Left ventricle myocardium inferior (tissue), 1 donor: ENCODE measurements around the gene RBAK. TPM values are rescaled to one million over a fixed set of nuclear protein-coding genes. Genes with fewer than 3 reads are reported as not detected.
"Not testable (repeated sequence)": the region's sequence is repeated elsewhere in the genome, so short reads cannot be mapped to it uniquely, and the experiment has no call there.

Source experiments
- DNase-seq: peaks from one replicate; pipeline ENCODE4 v3.0.0-alpha.2; 2020
- H3K27ac ChIP-seq: fragments of 200-600 bp; replicated peaks from 2 replicates; pipeline ENCODE4 v1.8.0; 2021
- H3K27me3 ChIP-seq: fragments of 200-600 bp; 2 replicates; pipeline ENCODE4 v1.8.0; 2021; ENCODE audit warnings: low read depth
- H3K36me3 ChIP-seq: fragments of 200-600 bp; 2 replicates; pipeline ENCODE4 v1.8.0; 2021
- H3K4me1 ChIP-seq: fragments of 200-600 bp; 2 replicates; pipeline ENCODE4 v1.8.0; 2021
- H3K4me3 ChIP-seq: fragments of 200-600 bp; 2 replicates; pipeline ENCODE4 v1.8.0; 2021; ENCODE audit warnings: mild to moderate bottlenecking, moderate library complexity
- H3K9me3 ChIP-seq: fragments of 200-600 bp; replicated peaks from 2 replicates; pipeline ENCODE4 v1.8.0; 2021
- CTCF ChIP-seq: fragments of 200-600 bp; IDR thresholded peaks from 2 replicates; pipeline ENCODE4 v1.8.0; 2021; ENCODE audit warnings: antibody characterized with exemption, mild to moderate bottlenecking, borderline replicate concordance
- intact Hi-C: fragments of 100-400 bp; cut with micrococcal nuclease; formaldehyde crosslinking; loops from one replicate; pipeline ENCODE4 v1.11.0; 2022
- total RNA-seq: library from RNA; stranded (reverse); fragmentation: NEBNext Ultra II Directional; extraction: Animal tissue kit (Norgen Biotek cat#: 25700); gene quantifications from one replicate; pipeline ENCODE4 v1.2.1, GENCODE V29; 2021
- donor health status: DM: no; HTN: yes; CAD: no; lungs with severe emphysema.

The RBAK gene
- total RNA-seq, 1 donor from 2014 or later = 8.4 TPM

GRCh38 chr7:5001003-5001402 is 44.7 kb upstream of the RBAK start:
- H3K9me3 ChIP-seq = no peaks in the 10 kb centered on the region
- no peak overlapping the region for H3K27ac ChIP-seq
- TF ChIP-seq CTCF = no peak
- intact Hi-C loops = no loop called here
- no peak for DNase-seq
- no peaks in the 10 kb centered on the region for H3K27me3 ChIP-seq
- H3K4me3 ChIP-seq = no peak overlapping the region
- H3K36me3 ChIP-seq = peaks cover 38% of the 10 kb centered on the region
- no peaks in the 10 kb centered on the region for H3K4me1 ChIP-seq

- no peaks in the 10 kb centered on the region for H3K27me3 ChIP-seq
- H3K27ac ChIP-seq = no peak overlapping the region
- DNase-seq = no peak
- no peak for TF ChIP-seq CTCF
- peaks cover 33% of the 10 kb centered on the region for H3K36me3 ChIP-seq
- H3K4me1 ChIP-seq = no peaks in the 10 kb centered on the region
- H3K9me3 ChIP-seq = no peaks in the 10 kb centered on the region
- intact Hi-C loops = no loop called here
- no peak overlapping the region for H3K4me3 ChIP-seq
Measured at GRCh38 chr7:5001911-5002310, 43.7 kb upstream of the RBAK start.

- Histone ChIP-seq H3K27ac (no peak overlapping the region), H3K27me3 (no peaks in the 10 kb centered on the region), H3K4me1 (no peaks in the 10 kb centered on the region), H3K9me3 (no peaks in the 10 kb centered on the region), H3K36me3 (peaks cover 31% of the 10 kb centered on the region), H3K4me3 (no peak overlapping the region)
- no peak for DNase-seq
- no peak for TF ChIP-seq CTCF
- intact Hi-C loops = no loop called here
Measured at GRCh38 chr7:5005066-5005465, 40.6 kb upstream of the RBAK start.

- H3K4me1 ChIP-seq = no peaks in the 10 kb centered on the region
- no peaks in the 10 kb centered on the region for H3K9me3 ChIP-seq
- TF ChIP-seq CTCF = no peak
- intact Hi-C loops = no loop called here
- no peak for DNase-seq
- H3K36me3 ChIP-seq = peaks cover 28% of the 10 kb centered on the region
- no peak overlapping the region for H3K27ac ChIP-seq
- H3K4me3 ChIP-seq = no peak overlapping the region
- no peaks in the 10 kb centered on the region for H3K27me3 ChIP-seq
Measured at GRCh38 chr7:5012985-5013384, 32.7 kb upstream of the RBAK start.

- intact Hi-C loops, DNase-seq, H3K27me3 ChIP-seq, H3K27ac ChIP-seq, H3K9me3 ChIP-seq, H3K4me1 ChIP-seq, H3K4me3 ChIP-seq: not testable (repeated sequence)
- peaks cover 12% of the 10 kb centered on the region for H3K36me3 ChIP-seq
Measured at GRCh38 chr7:5015936-5016335, 29.7 kb upstream of the RBAK start.

- H3K9me3 ChIP-seq, H3K36me3 ChIP-seq, DNase-seq: not testable (repeated sequence)
Measured at GRCh38 chr7:5017626-5018025, 28.0 kb upstream of the RBAK start.

GRCh38 chr7:5020098-5020497 is 25.6 kb upstream of the RBAK start:
- intact Hi-C loops = no loop called here
- no peaks in the 10 kb centered on the region for H3K4me1 ChIP-seq
- no peaks in the 10 kb centered on the region for H3K9me3 ChIP-seq
- peaks cover 7% of the 10 kb centered on the region for H3K36me3 ChIP-seq
- no peaks in the 10 kb centered on the region for H3K27me3 ChIP-seq
- no peak overlapping the region for H3K4me3 ChIP-seq
- H3K27ac ChIP-seq = no peak overlapping the region
- no peak for DNase-seq
- no peak for TF ChIP-seq CTCF

More at GRCh38 chr7:5017626-5018025, 28.0 kb upstream of the RBAK start:
- H3K4me1 ChIP-seq, H3K4me3 ChIP-seq, H3K27me3 ChIP-seq, intact Hi-C loops, H3K27ac ChIP-seq: not testable (repeated sequence)

GRCh38 chr7:5020976-5021550 is 24.6 kb upstream of the RBAK start:
- H3K4me1 ChIP-seq, H3K27ac ChIP-seq, DNase-seq, intact Hi-C loops, H3K36me3 ChIP-seq, H3K9me3 ChIP-seq, H3K27me3 ChIP-seq, H3K4me3 ChIP-seq: not testable (repeated sequence)

GRCh38 chr7:5023626-5024025 is 22.0 kb upstream of the RBAK start:
- H3K27me3 ChIP-seq, intact Hi-C loops, H3K4me3 ChIP-seq, H3K4me1 ChIP-seq, H3K9me3 ChIP-seq, DNase-seq, H3K36me3 ChIP-seq, H3K27ac ChIP-seq: not testable (repeated sequence)
